HG02623 (cell line): ENCODE measurements around the gene GAS7.
"Not testable (repeated sequence)": the region's sequence is repeated elsewhere in the genome, so short reads cannot be mapped to it uniquely, and the experiment has no call there.

Experiments
- ATAC-seq: cut with Tn5 transposase; IDR thresholded peaks from one replicate; pipeline ENCODE4 v1.9.1; 2021; ENCODE audit warnings: moderate library complexity; ENCODE audit not compliant: unreplicated experiment

GAS7 gene

DNA sequence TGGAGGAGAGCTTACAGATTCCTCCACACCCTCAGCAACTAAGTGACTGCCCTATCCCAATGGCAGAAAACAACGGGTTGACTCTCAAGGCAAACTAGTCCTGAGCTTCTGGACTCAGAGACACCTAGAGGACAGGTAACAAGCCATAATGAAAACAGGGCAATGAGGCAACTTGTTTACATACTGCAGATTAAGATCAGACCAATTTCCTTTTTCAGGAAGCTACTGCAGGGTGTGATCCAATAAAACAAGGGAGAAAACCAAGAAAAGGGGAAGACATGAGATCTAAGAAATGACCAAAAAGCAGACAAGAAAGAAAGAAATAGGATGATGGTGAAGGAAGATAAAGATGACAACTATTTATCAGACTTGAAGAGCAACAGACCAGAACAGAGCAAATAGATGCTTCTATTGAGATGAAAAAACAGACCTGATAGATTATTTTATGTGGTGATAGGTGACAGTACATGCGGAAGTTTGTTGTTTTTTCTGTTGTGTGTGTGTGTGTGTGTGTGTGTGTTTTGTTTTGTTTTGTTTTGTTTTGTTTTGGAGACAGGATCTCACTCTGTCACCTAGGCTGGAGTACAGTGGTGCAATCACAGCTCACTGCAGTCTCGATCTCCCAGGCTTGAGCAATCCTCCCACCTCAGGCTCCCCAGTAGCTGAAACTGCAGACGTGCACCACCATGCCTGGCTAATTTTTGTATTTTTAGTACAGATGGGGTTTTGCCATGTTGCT is 120.7 kb downstream of the GAS7 start:
- no peak for ATAC-seq

DNA sequence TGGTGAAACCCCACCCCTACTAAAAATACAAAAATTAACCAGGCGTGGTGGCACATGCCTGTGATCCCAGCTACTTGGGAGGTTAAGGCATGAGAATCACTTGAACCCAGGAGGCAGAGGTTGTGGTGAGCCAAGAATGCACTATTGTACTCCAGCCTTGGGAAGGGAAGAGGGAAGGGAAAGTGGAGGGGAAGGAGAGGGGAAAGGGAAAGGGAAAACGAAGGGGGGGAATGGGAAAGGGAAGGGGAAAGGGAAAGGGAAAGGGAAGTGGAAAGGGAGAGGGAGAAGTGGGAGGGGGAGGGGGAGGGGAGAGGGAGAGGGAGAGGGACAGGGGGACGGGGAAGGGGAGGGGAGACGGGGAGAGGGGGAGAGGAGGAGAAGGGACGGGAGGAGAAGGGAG is 122.5 kb downstream of the GAS7 start:
- ATAC-seq, result no peak

- no peak for ATAC-seq
Observed at GRCh38 chr17:10073941-10074340, 124.5 kb downstream of the GAS7 start.

GRCh38 chr17:10072556-10073425 is 125.6 kb downstream of the GAS7 start:
- ATAC-seq, result no peak

GRCh38 chr17:10072086-10072485 is 126.3 kb downstream of the GAS7 start:
- ATAC-seq, result no peak

DNA sequence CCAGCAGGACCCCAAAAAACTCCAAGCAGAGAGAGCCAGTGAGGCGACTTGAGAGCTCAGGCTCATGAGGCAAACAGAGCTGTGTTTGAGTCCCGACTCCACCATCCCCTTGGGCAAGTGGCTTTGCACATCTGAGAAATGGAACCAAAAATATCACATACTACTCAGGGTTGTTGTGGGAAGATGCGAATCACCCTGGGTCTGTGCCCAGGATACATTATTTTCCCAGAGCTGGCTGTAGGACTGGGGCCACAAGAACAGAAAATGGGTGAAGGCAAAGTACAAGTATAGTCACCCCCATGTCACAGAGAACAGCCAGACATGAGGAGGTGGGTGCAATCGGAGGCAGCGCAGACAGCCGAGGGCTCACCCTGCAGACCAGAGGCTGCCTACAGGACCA is 127.3 kb downstream of the GAS7 start:
- no peak for ATAC-seq

- ATAC-seq, result no peak
Observed at GRCh38 chr17:10070690-10071089, 127.7 kb downstream of the GAS7 start.

- no peak for ATAC-seq
Observed at GRCh38 chr17:10069301-10069700, 129.1 kb downstream of the GAS7 start.

GRCh38 chr17:10067446-10068143 is 130.8 kb downstream of the GAS7 start:
- ATAC-seq, result no peak

GRCh38 chr17:10064536-10064935 is 133.9 kb downstream of the GAS7 start:
- ATAC-seq, result no peak

- no peak for ATAC-seq
Observed at GRCh38 chr17:10063730-10064241, 134.6 kb downstream of the GAS7 start.

- no peak for ATAC-seq
Observed at GRCh38 chr17:10062691-10063385, 135.6 kb downstream of the GAS7 start.

GRCh38 chr17:10061111-10061845 is 137.1 kb downstream of the GAS7 start:
- no peak for ATAC-seq

GRCh38 chr17:10060526-10060925 is 137.9 kb downstream of the GAS7 start:
- no peak for ATAC-seq

DNA sequence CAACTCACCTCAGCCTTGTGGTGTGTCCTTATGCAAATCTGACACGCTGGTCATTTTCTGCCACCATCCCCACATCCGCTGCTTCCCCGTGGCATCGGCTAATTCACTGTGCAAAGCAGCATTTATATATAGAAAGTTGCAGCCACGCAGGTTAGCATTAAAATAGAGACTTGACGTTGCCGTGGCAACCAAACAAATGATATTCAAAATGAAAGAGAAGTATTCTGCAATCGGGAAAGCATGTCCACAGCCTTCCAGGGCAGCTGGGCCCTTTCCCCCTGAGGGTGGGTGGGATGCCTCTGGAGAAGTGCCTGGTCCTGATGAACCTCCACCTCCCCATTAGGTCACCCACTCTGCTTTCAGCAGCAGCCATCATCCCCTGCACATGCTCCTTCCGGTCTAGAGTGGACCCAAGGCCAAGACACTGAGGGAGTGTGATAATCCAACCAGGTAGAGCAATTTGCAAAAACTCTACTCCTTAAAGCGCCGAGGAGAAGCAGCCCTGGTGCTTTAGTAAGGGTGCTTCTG is 138.7 kb downstream of the GAS7 start:
- ATAC-seq, result peak; percentile 70

DNA sequence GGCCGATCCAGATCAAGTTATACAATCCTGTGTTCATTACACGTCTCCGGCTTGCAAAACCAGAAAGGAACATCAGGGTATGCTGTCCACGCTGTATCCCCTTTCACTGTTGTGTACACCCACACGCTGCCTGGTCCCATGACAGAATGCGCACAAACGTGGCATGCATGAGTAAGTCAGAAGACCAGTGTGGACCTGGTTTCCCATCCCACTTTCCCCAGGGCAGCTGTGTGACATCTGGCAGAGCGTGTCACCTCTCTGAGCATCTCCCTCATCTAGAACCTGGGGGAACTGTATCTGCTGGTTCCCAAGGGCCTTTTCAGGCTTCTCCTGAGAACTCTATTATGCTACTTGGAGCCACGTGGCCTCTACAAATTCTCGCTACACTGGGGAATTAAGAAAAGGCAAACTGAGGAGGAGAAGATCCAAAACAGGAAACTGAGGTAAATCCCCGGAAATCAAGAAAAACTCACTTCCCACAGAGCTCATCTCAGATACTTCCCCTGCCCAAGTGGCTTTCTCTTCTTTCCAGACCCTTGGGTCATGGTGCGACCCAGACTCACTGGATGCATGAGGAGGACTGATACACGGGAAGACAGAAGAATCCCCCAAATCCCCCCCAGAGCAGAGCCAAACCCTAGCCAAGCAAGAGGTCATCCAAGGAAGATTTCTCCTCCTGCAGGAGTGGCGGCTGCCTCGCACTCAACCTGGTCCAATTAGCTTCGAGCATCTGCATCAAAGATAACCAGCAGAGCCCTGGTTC is 139.3 kb downstream of the GAS7 start:
- no peak for ATAC-seq

DNA sequence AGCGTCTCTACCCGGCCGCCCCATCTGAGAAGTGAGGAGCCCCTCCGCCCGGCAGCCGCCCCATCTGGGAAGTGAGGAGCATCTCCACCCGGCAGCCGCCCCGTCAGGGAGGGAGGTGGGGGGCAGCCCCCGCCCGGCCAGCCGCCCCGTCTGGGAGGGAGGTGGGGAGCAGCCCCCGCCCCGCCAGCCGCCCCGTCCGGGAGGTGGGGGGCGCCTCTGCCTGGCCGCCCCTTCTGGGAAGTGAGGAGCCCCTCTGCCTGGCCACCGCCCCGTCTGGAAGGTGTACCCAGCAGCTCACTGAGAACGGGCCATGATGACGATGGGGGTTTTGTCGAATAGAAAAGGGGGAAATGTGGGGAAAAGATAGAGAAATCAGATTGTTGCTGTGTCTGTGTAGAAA is 140.9 kb downstream of the GAS7 start:
- ATAC-seq, result not testable (repeated sequence)

DNA sequence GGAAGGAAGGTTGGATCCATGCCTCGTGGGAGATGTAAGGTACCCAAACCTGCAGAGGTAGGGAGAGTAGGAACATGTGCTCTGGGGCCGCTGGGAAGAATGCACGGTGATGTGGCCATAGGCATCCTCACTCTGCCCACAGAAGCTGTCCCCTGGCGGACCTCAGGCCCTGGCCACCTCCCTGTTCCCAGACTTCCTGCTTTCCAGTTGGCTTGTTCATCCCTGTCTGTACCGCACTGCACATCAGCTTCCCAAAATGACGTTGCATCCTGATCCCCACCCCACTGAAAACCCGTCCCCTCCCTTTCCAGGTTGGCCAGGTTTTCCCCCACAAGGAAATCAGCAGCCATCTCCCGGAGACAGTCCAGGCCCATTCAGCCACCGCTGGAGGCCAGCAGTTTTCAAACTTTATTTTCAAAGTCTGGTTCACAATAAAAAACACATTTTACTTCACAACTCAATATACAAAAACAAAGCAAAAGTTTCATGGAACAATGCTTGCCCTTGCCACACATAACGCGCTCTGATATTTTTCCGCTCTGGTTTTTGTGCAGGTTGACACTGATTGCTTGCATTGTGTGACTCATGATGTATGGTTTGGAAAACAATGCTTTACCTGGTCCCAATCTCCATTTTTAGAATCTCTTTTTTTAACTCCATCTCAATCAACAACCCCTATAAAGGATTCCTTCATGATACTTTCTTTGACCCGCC is 143.0 kb downstream of the GAS7 start:
- no peak for ATAC-seq
